T-helper 1 cell (primary cell): ENCODE data around the gene IMMP1L.

Experiments
- DNase-seq, 5 donors: peaks; one replicate each; pipeline ENCODE4 v3.0.0-alpha.2; 2012 to 2020

IMMP1L gene

DNA sequence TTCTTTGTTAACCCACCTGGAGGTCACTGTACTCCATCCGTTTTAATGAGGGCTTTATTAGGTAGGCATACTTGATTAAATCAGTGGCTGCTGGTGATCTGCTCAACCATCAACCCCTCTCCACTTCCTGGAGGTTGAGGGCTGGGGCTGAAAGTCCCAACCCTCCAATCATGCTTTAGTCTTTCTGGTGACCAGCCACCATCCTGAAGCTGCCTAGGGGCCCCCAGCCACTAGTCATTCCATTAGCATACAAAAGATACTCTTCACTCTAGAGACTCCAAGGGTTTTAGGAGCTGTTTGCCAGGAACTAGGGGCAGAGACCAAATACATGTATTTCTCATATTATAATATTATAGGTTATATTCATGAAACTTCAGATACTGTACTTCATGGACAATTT lies 126.3 kb downstream of the IMMP1L start:
- no peak for DNase-seq
